MM.1S (cell line): ENCODE measurements around the gene USP47.

Experiments used
- EZH2 ChIP-seq: fragments of 300-600 bp; sonication (generic); optimal IDR thresholded peaks from 2 replicates; pipeline ENCODE3; 2017; ENCODE audit warnings: low read depth, mild to moderate bottlenecking, antibody characterized with exemption, low read length, mixed read lengths
- EZH2phosphoT487 ChIP-seq: fragments of 300-600 bp; sonication (generic); IDR thresholded peaks from 2 replicates; pipeline ENCODE4 v1.6.1; 2018; ENCODE audit warnings: antibody characterized with exemption, low read length
- TF ChIP-seq, protein P1 (sequence below): fragments of 300-600 bp; sonication (generic); IDR thresholded peaks from 2 replicates; pipeline ENCODE4 v1.5.1; 2016; ENCODE audit warnings: antibody characterized with exemption, low read length, mixed read lengths

DNA sequence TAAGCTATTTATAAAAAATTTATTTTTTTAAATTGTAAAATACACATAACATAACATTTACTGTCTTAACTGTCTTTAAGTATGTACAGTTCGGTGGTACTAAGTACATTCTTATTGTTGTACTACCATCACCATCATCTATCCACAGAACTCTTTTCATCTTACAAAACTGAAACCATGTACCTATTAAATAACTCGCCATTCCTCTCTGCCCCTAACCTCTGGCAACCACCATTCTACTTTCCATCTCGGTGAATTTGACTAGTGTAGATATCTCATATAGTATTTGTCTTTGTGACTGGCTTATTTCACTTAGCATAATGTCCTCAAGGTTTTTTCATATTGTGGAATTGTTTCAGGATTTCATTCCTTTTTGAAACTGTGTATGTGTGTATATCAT, 22.6 kb downstream of the USP47 start:
- TF ChIP-seq, protein P1, sequence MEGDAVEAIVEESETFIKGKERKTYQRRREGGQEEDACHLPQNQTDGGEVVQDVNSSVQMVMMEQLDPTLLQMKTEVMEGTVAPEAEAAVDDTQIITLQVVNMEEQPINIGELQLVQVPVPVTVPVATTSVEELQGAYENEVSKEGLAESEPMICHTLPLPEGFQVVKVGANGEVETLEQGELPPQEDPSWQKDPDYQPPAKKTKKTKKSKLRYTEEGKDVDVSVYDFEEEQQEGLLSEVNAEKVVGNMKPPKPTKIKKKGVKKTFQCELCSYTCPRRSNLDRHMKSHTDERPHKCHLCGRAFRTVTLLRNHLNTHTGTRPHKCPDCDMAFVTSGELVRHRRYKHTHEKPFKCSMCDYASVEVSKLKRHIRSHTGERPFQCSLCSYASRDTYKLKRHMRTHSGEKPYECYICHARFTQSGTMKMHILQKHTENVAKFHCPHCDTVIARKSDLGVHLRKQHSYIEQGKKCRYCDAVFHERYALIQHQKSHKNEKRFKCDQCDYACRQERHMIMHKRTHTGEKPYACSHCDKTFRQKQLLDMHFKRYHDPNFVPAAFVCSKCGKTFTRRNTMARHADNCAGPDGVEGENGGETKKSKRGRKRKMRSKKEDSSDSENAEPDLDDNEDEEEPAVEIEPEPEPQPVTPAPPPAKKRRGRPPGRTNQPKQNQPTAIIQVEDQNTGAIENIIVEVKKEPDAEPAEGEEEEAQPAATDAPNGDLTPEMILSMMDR: no peak
- TF ChIP-seq EZH2 (no peak), EZH2phosphoT487 (no peak)
